ENCODE data around the gene PM20D2.

Gene PM20D2

GRCh38 chr6:89209457-89209856, 63.6 kb downstream of the PM20D2 start:
- no peak for DNase-seq

GRCh38 chr6:89212472-89212871, 66.6 kb downstream of the PM20D2 start:
- no peak for DNase-seq

DNA sequence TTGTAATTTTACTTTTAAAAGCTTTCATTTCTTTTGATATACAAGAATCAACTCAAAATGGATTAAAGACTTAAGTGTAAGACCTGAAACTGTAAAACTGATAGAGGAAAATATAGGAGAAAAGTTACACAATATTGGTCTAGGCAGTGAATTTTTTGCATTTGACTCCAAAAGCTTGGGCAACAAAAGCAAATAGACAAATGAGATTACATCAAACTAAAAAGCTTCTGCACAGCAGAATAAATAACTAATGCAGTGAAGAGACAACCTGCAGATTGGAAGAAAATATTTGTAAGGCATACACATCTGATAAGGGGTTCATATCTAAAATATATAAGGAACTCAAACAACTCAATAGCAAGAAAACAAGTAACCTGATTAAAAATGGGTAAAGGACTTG, 68.3 kb downstream of the PM20D2 start:
- no peak for DNase-seq

Measured in activated CD4-positive, CD25-positive, alpha-beta regulatory T cell (primary cell).